Activated CD4-positive, alpha-beta T cell treated with anti-CD3 and anti-CD28 coated beads for 48 hours (primary cell): Measurements from ENCODE around the gene LTA4H.

ENCODE experiments used
- DNase-seq: peaks from one replicate; pipeline ENCODE4 v3.0.0-alpha.2; 2020

The LTA4H gene

GRCh38 chr12:96056646-96057455 is 21.5 kb upstream of the LTA4H start:
- no peak for DNase-seq

GRCh38 chr12:96054244-96054610 is 18.8 kb upstream of the LTA4H start:
- no peak for DNase-seq

- DNase-seq = no peak
These were observed 18.3 kb upstream of the LTA4H start for GRCh38 chr12:96053476-96054243.

- no peak for DNase-seq
These were observed 16.5 kb upstream of the LTA4H start for GRCh38 chr12:96051756-96052485.

- DNase-seq = no peak
These were observed 14.8 kb upstream of the LTA4H start for GRCh38 chr12:96050139-96050538.

DNA sequence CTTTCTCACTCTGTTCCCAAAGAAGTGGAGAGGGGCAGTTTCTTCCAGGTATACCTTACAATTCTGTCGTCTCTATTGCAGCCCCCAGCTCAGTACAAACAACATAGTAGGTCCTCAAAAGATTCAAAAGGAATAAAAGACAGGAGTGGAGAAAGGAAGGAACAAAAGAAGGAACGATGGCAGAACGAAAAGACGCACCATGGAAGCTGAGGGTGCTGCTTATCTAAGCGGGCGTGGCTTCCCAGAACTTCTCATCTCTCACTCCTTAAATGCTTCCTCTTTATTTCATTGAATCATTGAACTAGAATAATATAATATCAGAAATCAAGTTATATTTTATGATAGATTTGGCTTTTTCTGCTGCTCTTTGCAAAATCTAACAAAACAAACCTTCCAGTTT is 13.7 kb upstream of the LTA4H start:
- no peak for DNase-seq

- no peak for DNase-seq
These were observed 13.1 kb upstream of the LTA4H start for GRCh38 chr12:96048393-96048969.

DNA sequence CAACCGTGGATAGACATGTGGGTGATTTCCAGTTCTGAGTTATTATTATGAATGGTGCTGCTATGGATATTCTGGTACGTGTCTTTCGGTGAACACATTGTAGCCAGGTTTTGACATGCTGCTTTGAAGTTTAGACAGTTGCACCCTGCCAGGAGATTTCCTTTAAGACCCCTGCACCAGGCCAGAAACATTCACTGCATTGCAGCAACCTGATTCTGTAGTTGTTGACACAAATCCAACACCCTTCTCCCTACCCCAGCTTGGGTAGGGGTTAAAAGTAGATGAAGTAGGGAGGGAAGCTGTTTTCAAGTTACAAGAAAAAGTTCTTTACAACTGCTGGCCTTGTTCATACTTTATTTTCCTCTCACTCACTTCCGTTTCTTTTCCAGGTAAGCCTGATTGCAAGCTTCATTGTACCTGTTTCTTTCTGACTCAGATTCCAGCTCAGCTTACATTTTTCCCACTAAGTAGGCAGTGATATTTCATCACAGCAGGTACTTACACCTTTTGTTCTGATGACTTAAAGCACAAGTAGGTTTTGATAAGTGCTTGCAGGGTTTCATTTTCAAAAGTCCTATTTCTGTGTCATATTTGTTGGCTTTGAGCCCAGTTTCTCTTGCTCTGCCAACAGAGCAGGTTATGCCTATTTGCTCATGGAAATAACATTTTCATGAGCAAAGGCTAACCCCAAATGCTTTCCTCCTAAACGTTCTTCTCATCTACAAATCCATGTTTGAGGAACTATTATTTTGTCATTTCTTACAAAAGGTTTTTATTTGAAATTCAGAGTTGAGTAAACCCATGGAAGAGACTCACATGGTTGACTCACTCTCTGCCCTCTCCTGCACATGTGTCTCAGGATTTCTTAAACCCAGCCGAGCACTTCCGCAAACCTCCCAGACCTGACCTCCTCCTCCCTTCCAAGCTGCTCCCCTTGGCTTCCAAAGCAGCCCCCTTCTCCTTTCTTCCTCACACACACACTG is 12.1 kb upstream of the LTA4H start:
- no peak for DNase-seq

DNA sequence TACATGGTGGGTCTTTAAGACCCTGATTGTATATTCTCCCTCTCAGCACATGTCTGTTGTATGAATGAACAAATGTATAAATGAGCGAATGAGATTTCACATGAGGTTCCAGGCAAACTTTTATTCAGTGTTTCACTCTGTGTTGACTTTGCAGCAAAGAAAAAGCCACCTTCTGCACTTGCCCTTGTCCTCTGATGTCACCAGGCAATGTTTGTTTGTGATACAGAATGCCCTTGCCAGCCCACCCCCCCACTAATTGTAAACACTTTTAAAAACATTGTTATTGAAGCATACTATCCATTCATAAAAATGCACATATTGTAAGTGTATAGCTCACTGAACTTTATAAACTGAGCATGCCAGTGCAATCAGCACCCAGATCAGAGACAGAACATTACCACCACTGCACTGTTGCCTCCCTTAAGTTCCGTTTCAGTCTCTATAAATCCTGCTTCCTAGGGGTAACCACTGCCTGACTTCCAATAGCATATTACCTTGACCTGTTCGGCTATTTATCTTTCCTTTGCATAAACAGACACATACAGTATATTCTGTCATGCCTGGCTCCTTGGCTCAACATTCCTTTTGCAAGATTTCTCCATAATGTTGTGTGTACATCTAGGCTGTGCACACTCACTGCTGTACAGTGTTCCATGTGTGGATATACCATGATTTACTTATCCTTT is 11.3 kb upstream of the LTA4H start:
- DNase-seq = no peak

GRCh38 chr12:96045566-96045965 is 10.2 kb upstream of the LTA4H start:
- no peak for DNase-seq

GRCh38 chr12:96044943-96045290 is 9.5 kb upstream of the LTA4H start:
- no peak for DNase-seq

- no peak for DNase-seq
These were observed 8.9 kb upstream of the LTA4H start for GRCh38 chr12:96044017-96044942.

- DNase-seq = no peak
These were observed 5.8 kb upstream of the LTA4H start for GRCh38 chr12:96041181-96041580.

GRCh38 chr12:96040305-96041133 is 5.1 kb upstream of the LTA4H start:
- no peak for DNase-seq

GRCh38 chr12:96039516-96039915 is 4.1 kb upstream of the LTA4H start:
- DNase-seq = no peak

- no peak for DNase-seq
These were observed 1.5 kb upstream of the LTA4H start for GRCh38 chr12:96036765-96037455.

GRCh38 chr12:96034621-96035282 is 635 bp downstream of the LTA4H start:
- DNase-seq = no peak
